ENCODE data around the gene DLST.

DNA sequence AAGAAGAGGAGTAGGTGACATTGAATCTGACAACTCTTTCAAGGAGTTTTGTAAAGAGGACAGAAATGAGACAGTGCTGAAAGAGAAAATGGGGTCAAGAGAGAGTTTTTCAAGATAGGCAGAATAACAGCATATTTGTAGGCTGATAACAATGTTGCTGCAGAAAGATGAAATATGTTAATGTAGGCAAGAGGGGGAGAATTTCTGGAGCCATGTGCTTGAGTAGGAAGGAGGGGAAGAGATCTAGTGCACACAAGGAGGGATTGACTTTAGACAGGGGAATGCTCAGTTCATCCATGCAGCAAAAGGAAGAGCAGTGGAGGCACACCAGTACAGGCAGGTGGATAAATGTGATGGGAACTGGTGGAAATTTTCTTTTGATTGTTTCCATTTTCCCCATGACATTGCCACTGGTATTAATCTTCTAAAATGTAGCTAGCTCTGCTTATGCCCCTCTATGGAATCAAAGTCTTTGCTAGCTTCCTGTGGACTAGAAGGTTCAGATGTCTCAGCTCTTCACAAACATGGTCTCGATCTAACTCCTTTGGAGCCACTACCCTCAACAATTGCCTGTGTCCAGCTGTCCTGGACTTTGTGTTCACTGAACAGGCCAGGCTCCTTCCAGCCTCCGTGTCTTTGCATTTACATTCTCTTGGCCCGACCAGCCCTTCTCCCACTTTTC is 14.9 kb upstream of the DLST start:
- TF ChIP-seq, protein P1, sequence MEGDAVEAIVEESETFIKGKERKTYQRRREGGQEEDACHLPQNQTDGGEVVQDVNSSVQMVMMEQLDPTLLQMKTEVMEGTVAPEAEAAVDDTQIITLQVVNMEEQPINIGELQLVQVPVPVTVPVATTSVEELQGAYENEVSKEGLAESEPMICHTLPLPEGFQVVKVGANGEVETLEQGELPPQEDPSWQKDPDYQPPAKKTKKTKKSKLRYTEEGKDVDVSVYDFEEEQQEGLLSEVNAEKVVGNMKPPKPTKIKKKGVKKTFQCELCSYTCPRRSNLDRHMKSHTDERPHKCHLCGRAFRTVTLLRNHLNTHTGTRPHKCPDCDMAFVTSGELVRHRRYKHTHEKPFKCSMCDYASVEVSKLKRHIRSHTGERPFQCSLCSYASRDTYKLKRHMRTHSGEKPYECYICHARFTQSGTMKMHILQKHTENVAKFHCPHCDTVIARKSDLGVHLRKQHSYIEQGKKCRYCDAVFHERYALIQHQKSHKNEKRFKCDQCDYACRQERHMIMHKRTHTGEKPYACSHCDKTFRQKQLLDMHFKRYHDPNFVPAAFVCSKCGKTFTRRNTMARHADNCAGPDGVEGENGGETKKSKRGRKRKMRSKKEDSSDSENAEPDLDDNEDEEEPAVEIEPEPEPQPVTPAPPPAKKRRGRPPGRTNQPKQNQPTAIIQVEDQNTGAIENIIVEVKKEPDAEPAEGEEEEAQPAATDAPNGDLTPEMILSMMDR (IDR thresholded peaks at IDR 0.05) = no peak
- TF ChIP-seq POLR2AphosphoS5 (IDR thresholded peaks at IDR 0.05) (no peak), POLR2A (IDR thresholded peaks at IDR 0.05) (no peak)

Measured in suprapubic skin (tissue), 4 donors.